Endothelial cell (in vitro differentiated cells): ENCODE data around the gene SMIM35. TPM values are rescaled to one million over a fixed set of nuclear protein-coding genes. Genes with fewer than 3 reads are reported as not detected.

Experiments used
- DNase-seq: peaks from one replicate; pipeline ENCODE4 v3.0.0; 2021; ENCODE audit warnings: low spot score
- H3K27ac Mint-ChIP-seq: one replicate; pipeline ENCODE4 v1.8.0; 2021; ENCODE audit warnings: mixed read lengths, inconsistent platforms; ENCODE audit not compliant: unreplicated experiment
- H3K27me3 Mint-ChIP-seq: one replicate; pipeline ENCODE4 v1.8.0; 2021; ENCODE audit warnings: mild to moderate bottlenecking, moderate library complexity, mixed read lengths, inconsistent platforms; ENCODE audit not compliant: unreplicated experiment
- H3K36me3 Mint-ChIP-seq: one replicate; pipeline ENCODE4 v1.8.0; 2021; ENCODE audit warnings: mild to moderate bottlenecking, low read depth, mixed read lengths, inconsistent platforms; ENCODE audit not compliant: unreplicated experiment
- H3K4me1 Mint-ChIP-seq: one replicate; pipeline ENCODE4 v1.8.0; 2021; ENCODE audit warnings: mild to moderate bottlenecking, mixed read lengths, inconsistent platforms; ENCODE audit not compliant: unreplicated experiment
- H3K4me3 Mint-ChIP-seq: one replicate; pipeline ENCODE4 v1.8.0; 2021; ENCODE audit warnings: mild to moderate bottlenecking, mixed read lengths, inconsistent platforms; ENCODE audit not compliant: unreplicated experiment
- H3K9me3 Mint-ChIP-seq: one replicate; pipeline ENCODE4 v1.8.0; 2021; ENCODE audit warnings: mixed read lengths, inconsistent platforms; ENCODE audit not compliant: unreplicated experiment
- CTCF ChIP-seq: fragments of 200-600 bp; sonication (generic); IDR thresholded peaks from one replicate; pipeline ENCODE4 v1.5.0; 2021; ENCODE audit warnings: antibody characterized with exemption; ENCODE audit not compliant: unreplicated experiment
- total RNA-seq: library from RNA; stranded (reverse); fragmentation: NEBNext Ultra II Directional; extraction: Animal tissue kit (Norgen Biotek cat#: 25700); gene quantifications from one replicate; pipeline ENCODE4 v1.2.1, GENCODE V29; 2021; ENCODE audit not compliant: unreplicated experiment

SMIM35 gene
- total RNA-seq, 1 donor from 2014 or later, result not detected

- Mint-ChIP-seq H3K27ac (no peak overlapping the region), H3K4me3 (no peak overlapping the region), H3K9me3 (no peaks in the 10 kb centered on the region), H3K36me3 (no peaks in the 10 kb centered on the region), H3K4me1 (peaks cover 14% of the 10 kb centered on the region), H3K27me3 (peaks cover 9% of the 10 kb centered on the region)
- no peak for TF ChIP-seq CTCF
- no peak for DNase-seq
Observed at GRCh38 chr11:118061586-118062125, 25.1 kb downstream of the SMIM35 start.

- H3K27me3 Mint-ChIP-seq, result peaks cover 7% of the 10 kb centered on the region
- TF ChIP-seq CTCF, result no peak
- no peaks in the 10 kb centered on the region for H3K9me3 Mint-ChIP-seq
- DNase-seq, result no peak
- H3K36me3 Mint-ChIP-seq, result no peaks in the 10 kb centered on the region
- H3K4me3 Mint-ChIP-seq, result no peak overlapping the region
- H3K27ac Mint-ChIP-seq, result no peak overlapping the region
- H3K4me1 Mint-ChIP-seq, result peaks cover 15% of the 10 kb centered on the region
Observed at GRCh38 chr11:118060869-118061268, 25.9 kb downstream of the SMIM35 start.

- Mint-ChIP-seq H3K4me3 (no peak overlapping the region), H3K4me1 (peaks cover 15% of the 10 kb centered on the region)
Observed at GRCh38 chr11:118060081-118060661, 26.6 kb downstream of the SMIM35 start.

GRCh38 chr11:118059246-118059940 is 27.4 kb downstream of the SMIM35 start:
- Mint-ChIP-seq H3K9me3 (no peaks in the 10 kb centered on the region), H3K27ac (no peak overlapping the region), H3K27me3 (peaks cover 4% of the 10 kb centered on the region), H3K4me1 (peaks cover 15% of the 10 kb centered on the region), H3K36me3 (no peaks in the 10 kb centered on the region), H3K4me3 (no peak overlapping the region)
- TF ChIP-seq CTCF, result no peak
- DNase-seq, result no peak

More at GRCh38 chr11:118060081-118060661, 26.6 kb downstream of the SMIM35 start:
- H3K27ac Mint-ChIP-seq, result no peak overlapping the region
- H3K27me3 Mint-ChIP-seq, result peaks cover 7% of the 10 kb centered on the region
- no peaks in the 10 kb centered on the region for H3K36me3 Mint-ChIP-seq
- no peak for DNase-seq
- H3K9me3 Mint-ChIP-seq, result no peaks in the 10 kb centered on the region
- no peak for TF ChIP-seq CTCF
